Measurements from ENCODE around the gene TTC7B.

DNA sequence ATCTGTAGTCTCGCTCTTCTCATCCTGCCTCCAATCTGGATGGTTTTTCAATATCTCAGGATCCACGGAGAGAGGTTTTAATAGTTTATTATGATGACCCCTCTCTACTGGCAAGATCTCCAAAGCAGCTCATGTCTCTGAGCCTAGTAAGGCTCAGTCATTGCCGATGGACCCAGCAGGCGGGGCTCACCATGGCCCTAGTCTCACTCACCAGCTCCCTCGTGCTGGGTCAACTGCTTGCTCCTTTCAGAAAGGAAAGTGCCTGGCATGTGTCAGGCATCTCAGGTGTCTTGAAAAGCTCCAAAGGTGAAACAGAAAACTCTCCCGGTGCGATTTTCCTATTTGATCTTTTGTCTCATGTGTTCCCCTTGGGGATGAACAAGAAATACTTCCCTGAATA is 240.4 kb downstream of the TTC7B start:
- TF ChIP-seq, protein P1, sequence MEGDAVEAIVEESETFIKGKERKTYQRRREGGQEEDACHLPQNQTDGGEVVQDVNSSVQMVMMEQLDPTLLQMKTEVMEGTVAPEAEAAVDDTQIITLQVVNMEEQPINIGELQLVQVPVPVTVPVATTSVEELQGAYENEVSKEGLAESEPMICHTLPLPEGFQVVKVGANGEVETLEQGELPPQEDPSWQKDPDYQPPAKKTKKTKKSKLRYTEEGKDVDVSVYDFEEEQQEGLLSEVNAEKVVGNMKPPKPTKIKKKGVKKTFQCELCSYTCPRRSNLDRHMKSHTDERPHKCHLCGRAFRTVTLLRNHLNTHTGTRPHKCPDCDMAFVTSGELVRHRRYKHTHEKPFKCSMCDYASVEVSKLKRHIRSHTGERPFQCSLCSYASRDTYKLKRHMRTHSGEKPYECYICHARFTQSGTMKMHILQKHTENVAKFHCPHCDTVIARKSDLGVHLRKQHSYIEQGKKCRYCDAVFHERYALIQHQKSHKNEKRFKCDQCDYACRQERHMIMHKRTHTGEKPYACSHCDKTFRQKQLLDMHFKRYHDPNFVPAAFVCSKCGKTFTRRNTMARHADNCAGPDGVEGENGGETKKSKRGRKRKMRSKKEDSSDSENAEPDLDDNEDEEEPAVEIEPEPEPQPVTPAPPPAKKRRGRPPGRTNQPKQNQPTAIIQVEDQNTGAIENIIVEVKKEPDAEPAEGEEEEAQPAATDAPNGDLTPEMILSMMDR (conservative IDR thresholded peaks at IDR 0.05), result no peak
- TF ChIP-seq ZFX (IDR thresholded peaks at IDR 0.05), result no peak

All from C4-2B (cell line).